T1000 (cell line): ENCODE data around the gene SUPV3L1.
"Not testable (repeated sequence)": the region's sequence is repeated elsewhere in the genome, so short reads cannot be mapped to it uniquely, and the experiment has no call there.

Experiments
- DNase-seq: peaks from one replicate; lab custom pipeline; 2025; ENCODE audit warnings: mixed read lengths; lab: John Stamatoyannopoulos, UW

Gene SUPV3L1

DNA sequence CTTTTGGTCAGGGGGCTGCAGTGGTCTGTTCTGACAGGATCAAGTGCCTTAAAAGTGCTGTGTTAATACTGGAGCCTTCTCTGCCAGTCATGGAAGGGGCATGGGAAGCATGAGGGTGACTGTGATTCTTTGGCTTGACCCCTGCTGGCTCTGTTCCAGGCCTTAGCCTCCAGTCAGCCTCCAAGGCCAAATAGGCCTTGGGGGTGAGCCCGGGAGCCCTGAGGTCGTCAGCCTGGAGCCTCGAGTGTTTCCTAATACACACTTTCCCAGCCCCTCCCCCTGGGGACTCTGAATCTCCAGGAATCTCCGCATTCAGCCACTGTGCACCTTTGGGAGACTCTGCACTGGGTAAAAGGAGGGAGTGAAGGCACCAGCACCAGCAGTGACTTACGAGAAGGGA, 50.1 kb downstream of the SUPV3L1 start:
- no peak for DNase-seq

DNA sequence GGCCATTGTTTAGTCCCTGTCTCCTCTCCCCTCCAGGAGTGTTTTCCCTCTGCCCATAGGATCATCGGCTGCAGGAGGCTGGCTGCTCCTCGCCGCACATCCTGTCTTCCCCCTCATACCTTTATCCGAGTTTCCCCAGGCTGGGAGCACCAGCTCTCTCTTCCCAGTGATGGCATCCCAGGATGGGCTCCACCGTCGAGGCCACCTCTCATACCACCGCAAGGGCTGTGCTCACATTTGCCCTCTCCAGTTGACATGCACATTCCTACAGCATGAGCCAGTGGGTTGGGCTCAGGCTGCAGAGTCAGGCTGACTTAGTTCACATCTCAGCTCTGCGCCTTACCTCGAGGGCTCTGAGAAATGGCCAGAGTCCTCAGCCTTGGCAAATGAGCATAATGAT, 52.2 kb downstream of the SUPV3L1 start:
- DNase-seq, result peak; percentile 37

DNA sequence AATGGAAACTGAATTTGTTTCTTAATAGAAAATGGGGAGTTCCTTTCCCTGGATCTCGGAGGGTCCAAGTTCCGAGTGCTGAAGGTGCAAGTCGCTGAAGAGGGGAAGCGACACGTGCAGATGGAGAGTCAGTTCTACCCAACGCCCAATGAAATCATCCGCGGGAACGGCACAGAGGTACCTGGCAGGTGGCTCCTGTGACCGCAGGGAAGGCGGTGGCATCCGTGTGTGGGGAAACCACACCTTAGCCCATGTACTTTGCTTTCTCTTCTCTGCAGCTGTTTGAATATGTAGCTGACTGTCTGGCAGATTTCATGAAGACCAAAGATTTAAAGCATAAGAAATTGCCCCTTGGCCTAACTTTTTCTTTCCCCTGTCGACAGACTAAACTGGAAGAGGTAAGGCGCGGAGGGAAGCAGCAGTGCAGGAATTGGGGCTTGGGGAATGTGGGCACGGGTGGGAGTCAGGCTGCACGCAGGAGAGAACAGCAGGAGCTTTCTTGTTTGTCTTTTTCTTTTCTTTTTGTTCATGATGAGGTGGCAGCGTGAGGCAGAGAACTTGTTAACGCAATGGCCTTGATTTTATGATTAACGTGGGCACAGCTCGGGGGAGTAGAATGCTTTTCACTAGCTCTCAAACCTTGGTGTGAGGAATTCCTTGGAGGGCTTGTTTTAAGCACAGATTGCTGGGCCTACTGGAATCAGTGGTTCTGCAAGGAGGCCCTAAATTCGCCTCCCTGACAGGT, 52.9 kb downstream of the SUPV3L1 start:
- no peak for DNase-seq

DNA sequence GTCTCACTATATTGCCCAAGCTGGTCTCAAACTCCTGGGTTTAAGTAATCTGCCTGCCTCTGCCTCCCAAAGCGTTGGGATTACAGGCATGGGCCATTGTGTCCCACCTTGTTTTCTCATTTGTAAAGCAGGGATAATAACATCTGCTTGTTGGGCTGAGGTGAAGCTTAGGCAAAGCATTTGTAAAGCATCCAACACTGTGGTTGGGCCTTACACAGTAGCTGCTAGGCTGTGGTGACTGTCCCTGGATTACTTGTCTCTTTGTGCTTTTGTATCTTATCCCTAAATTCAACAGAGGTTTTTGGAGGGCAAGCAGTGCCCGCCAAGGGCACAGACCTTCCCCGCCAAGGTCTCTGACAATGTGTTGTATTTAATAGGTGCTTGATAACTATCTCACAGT, 54.4 kb downstream of the SUPV3L1 start:
- no peak for DNase-seq

DNA sequence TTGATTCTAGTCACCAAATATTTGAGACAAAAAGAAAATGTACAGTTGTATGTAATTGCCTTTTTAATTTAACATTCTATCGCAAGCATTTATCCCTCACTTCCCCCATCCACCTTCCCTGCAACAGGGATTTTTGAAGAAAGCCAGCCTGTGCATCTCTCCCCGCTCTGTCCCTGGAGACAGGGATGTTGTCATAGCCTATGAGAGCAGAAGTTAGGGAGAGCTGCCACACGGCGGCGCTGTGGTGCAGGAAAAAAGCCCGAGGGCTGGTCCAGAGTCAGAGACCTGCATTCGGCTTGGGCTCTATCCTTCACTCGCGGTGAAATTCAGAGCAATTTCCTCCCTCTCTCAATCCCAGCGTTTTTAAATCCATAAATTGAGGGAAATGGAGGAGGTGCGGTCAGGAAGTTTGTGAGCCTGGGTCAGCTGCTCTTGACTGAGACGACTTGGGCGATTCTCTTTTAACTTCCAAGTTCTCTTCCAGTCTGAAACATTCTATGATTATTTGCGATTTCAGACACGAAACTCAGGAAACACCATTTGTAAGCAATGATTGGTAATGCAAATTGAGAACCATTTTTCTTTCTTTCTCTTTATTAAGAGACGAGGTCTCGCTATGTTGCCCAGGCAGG, 57.6 kb downstream of the SUPV3L1 start:
- DNase-seq, result peak; percentile 84

DNA sequence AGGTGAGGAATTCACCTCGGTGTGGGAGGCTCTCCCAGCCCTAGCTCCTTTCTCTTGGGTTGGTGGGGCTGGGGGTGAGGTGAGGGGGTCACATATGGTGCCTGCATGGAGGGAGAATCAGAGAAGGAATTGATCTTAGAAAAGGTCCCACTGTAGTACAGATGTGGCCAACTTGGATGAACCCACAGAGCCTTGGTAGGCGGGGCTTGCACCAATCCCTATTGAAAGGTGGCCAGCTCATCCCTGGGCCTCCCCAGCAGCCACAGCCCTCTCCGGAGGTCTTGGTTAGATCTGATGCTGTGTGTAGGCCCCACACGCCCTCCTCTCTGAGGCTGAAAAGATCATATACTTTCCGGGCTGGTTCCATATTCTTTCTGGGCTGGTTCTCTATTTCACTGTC, 59.1 kb downstream of the SUPV3L1 start:
- DNase-seq, result no peak

DNA sequence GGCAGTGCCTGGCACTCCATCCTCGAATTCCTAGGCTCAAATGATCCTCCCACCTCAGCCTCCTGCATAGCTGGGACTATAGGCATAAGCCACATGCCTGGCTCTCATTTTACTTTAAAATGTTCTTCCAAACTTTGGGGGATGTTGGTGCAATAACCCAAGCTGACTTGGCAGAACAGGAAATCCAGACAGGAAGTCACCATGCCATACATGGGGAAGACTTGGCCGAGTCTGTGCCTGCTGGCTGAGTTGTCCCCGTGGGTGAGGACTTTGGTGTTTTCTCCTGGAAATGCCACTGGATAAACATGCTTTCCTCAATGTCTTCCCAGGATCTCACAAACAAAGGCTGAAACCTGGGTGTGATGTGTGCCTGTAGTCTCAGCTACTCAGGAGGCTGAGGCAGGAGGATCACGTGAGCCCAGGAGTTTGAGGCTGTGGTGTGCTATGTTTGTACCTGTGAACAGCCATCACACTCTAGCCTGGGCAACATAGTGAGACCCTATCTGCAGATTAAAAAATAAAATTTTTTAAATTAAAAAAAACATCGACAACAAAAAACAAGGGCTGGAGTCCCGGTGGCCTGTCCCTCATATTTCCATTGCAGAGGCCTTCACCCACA, 59.9 kb downstream of the SUPV3L1 start:
- DNase-seq, result no peak

DNA sequence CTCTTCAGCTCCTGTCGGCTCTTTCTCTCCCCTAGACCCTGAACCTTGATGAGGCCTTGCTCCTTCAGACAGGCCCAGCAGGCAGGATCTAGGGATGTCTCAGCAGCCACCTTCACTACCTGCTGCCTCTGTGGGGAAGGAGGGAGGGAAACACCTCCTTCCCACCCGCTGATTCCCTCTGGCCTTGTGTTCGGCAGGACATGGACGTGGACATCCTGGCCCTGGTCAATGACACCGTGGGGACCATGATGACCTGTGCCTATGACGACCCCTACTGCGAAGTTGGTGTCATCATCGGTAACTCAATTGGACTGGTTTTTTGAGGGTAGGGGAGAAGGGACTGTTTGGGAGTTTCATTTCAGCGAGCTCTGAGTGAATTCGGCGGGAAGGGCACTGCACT, 60.4 kb downstream of the SUPV3L1 start:
- no peak for DNase-seq

DNA sequence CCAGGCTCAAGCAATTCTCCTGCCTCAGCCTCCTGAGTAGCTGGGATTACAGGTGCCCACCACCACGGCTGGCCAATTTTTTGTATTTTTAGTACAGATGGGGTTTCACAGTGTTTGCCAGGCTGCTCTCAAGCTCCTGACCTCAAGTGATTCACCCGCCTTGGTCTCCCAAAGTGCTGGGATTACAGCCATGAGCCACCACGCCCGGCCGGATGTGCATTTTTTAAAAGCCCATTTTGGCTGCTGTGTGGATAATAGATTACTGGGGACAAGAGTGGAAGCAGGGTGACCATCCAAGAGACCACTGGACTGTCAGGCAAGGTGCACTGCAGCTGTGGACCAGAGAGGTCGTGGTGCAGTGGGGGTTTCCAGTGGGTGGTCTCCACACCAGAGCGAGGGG, 61.5 kb downstream of the SUPV3L1 start:
- DNase-seq, result no peak

DNA sequence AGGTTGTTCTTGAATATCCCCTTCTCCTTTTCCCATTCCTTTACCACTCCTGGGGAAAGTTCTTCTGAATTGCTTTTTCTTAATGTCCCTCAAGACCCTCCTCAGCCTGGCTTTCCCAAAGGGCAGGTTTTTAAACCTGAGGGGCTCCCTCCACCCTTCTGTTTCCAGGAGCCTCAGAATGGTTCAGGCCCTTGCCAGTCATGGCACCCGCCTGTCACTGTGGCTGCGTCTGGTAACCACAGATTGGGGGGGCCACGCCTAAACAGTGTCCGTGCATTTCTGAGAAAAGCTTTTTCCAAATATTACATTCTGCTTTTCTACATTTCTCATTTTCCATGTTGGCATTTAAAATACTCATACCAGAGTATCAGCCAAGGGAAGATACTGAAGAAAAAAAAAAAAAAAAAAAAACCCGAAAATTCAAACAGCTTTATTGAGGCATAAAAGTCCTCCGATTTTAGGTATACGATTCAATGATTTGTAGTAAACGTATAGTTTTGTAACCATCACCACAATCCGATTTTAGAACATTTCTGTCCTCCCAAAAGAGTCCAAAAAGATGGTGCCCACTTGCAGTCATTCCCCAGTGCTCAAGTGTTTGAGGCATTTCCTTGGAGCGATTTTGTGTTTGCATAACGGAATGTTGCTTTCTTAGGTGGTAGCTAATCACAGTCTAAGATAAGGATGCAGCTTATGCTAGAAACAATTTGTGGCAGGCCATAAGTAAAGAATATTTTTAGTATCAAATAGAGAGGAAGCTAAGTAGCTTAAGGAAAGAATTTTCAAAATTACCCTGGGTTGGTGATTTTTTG, 62.2 kb downstream of the SUPV3L1 start:
- no peak for DNase-seq

DNA sequence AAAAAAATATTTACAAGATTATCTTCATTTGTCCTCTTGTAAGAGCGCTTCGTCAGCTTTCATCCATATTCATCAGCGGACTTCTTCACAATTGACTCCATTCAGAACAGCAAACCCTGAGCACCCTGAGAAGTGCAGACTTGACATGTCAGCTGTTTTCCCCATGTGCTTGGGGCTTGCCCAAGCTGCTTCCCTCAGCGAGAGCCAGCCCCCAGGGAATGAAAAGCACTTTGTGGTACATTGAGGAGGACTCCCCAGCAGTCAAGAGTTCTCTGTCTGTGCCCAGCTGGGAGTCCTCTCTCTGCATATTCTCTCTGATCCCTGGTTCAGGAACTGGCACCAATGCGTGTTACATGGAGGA, 62.8 kb downstream of the SUPV3L1 start:
- DNase-seq, result no peak

DNA sequence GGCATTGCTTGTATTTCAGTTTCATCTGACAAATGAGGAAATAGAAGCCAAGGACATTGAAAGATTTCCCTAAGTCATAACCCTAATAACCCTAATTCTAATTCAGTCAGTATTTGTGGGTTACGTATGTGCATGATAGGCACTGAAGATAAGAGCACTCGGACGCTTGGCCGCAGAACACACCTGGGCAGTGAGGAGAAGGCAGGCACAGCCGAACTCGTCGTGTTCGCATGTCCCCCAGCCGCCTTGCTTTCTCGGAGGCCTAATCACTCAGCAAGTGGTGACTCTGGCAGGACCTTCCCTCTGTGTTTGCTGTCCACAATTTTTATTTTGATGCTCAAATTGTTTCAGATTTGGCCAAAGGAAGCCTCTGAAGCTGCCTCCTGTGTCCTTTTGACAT, 63.8 kb downstream of the SUPV3L1 start:
- no peak for DNase-seq

DNA sequence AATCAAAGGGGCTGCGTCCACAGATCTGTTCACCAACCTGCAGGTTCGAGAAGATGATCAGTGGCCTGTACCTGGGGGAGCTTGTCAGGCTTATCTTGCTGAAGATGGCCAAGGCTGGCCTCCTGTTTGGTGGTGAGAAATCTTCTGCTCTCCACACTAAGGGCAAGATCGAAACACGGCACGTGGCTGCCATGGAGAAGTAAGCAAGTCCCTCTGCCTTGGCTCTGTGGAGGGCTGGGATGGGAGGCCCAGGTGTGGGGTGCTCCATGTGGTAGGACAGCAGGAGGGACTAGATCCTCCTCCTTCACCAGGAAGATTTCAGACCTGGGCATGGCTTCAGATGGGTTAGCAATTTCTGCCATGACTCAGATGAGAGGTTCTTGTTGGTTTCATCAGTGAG, 66.0 kb downstream of the SUPV3L1 start:
- no peak for DNase-seq

DNA sequence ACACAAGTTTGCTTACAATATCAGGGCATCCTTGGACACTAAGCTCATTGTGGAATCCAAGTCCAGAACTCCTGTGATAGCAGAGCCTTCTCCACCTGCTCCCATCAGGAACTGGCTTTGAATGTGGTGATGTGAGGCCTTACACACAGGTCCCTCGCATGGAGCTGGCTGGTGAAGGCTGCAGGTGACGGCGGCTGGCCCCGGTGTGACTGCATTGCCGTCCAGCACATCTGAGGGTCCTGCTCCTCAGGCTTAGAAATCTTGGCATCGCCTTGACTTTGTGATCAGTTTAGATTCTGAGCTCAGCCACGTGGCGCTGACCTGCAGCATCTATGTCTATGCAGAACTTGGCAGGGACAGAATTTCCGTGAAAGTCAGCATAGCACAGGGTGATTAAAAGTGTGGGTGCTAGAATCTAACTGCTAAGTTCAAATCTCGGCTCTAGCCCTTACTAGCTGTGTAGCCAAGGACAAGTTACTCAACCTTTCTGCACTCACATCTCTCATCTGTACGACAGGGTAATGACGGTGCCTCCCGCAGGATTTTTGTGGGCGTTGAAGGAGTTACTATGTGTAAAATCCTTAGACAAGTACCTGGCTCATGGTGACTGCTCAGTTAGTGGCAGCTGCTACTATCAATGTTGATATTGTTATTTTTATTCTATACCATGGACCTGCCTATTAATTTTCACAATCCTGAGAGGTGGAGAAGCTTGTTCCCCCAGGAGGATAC, 66.7 kb downstream of the SUPV3L1 start:
- DNase-seq, result no peak

DNA sequence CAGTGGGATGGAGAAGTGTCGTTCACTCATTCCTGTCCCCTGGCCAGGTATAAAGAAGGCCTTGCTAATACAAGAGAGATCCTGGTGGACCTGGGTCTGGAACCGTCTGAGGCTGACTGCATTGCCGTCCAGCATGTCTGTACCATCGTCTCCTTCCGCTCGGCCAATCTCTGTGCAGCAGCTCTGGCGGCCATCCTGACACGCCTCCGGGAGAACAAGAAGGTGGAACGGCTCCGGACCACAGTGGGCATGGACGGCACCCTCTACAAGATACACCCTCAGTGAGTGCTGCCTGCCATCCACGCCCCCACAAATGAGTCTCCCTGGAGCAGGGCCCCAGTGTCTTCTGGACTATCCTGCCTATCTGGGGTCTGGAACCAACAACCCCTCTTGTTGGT, 67.3 kb downstream of the SUPV3L1 start:
- no peak for DNase-seq

DNA sequence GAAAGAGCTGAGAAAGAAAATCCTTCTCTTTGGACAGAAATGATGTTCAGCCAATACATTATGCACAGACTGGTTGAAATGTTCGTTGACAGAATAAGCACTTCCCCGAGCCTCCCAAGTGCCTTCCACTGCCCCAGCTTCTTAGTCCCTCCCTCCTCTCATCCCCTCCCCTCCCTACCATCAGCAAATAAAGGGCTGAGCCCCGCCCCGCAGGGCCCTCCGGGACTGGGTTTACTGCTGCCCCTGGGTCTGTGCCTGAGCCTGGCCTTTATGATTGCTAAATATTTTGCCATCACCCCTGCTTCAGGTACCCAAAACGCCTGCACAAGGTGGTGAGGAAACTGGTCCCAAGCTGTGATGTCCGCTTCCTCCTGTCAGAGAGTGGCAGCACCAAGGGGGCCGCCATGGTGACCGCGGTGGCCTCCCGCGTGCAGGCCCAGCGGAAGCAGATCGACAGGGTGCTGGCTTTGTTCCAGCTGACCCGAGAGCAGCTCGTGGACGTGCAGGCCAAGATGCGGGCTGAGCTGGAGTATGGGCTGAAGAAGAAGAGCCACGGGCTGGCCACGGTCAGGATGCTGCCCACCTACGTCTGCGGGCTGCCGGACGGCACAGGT, 68.2 kb downstream of the SUPV3L1 start:
- no peak for DNase-seq

DNA sequence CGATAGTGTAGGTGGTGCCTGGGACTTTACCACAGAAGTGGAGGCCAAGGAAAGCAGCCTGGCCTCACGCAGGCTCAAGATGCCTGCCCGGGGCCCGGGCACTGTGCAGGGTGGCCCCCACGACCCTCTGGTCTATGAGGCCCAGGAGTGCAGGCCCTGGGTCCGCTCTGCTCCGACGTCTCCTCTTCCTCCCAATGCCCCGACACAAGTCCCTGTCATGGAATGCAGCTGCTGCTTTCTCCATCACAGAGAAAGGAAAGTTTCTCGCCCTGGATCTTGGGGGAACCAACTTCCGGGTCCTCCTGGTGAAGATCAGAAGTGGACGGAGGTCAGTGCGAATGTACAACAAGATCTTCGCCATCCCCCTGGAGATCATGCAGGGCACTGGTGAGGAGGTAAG, 70.0 kb downstream of the SUPV3L1 start:
- DNase-seq, result no peak

DNA sequence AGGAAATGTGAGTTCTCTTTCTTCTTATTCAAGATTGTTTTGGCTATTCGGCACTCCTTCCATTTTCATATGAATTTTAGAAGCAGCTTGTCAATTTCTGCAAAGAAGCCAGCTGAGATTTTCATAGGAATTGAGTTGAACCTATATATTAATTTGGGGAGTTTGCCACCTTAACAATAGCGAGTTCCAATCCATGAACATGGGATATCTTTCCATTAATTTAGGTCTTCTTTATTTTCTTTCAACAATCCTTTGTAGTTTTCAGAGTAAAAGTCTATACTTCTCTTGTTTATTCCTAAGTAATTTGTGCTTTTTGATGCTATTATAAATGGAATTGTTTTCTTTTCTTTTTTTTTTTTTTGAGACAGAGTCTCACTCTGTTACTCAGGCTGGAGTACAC, 71.4 kb downstream of the SUPV3L1 start:
- not testable (repeated sequence) for DNase-seq

DNA sequence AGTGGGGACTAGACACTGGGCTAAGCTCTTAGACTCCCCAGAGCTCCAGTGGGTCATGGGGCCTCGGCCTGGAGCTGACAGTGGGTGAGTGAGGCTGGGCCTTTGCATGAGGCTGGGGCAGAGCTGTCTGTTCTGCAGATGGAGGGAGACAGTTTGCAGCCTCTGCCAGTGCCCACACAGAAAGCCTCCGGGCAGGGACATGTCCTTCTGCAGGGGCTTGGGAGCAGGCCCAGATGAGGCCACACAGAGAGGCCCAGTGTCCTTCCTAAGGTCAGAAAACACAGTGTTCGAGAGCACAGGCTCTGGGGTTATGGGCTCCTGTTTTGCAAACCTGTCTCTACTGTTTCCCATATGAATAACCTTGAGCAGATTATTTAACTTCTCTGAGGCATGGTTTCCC, 73.1 kb downstream of the SUPV3L1 start:
- DNase-seq, result no peak

DNA sequence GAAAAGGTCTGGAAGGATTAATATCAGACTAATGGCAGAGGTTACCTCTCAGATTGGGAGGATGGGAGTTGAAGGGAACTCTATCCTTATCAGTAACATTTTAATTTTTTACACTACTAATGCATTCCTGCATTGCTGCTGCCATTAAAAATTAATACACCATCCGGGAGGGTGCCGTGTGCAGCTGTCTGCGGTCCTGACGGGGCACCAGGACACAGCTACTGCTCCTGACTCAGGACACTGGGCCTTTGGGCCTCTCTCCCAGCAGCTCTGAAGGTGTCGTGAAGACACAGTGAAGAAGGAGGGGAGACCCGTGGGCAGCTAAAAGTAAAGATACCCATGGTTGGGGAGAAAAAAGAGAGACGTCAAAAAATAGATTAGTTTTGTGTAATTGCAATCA, 74.8 kb downstream of the SUPV3L1 start:
- no peak for DNase-seq
